A549 (cell line): ENCODE data around the gene GFOD2. TPM values are rescaled to one million over a fixed set of nuclear protein-coding genes. Genes with fewer than 3 reads are reported as not detected.

Experiments used
- ATAC-seq, 2 experiments: fragments of 200-7000 bp in 1 of 2; fragments of >200 bp in 1 of 2; cut with Nextera tagmentation in 1 of 2; cut with Tn5 transposase in 1 of 2; 3 replicates each; pipeline versions ENCODE4 v1.8.0 to v1.9.1; 2018 to 2020; ENCODE audit warnings: mild to moderate bottlenecking in 1 of 2, moderate library complexity in 1 of 2
- CTCF ChIA-PET: fragments of 300-600 bp; sonication (Branson Sonifier 250); formaldehyde crosslinking; extraction: SDS; loops from one replicate; lab custom pipeline; 2021; ENCODE audit warnings: antibody characterized with exemption, inconsistent platforms; lab: Yijun Ruan, JAX
- POLR2A ChIA-PET: fragments of 350-600 bp; formaldehyde crosslinking; extraction: SDS; loops from one replicate; lab custom pipeline; 2021; ENCODE audit warnings: antibody characterized with exemption, inconsistent platforms; lab: Yijun Ruan, JAX
- DNase-seq, 2 experiments: peaks; one replicate each; pipeline versions ENCODE4 v3.0.0 to v3.0.0-alpha.2; 2011 to 2016; ENCODE audit warnings: low read depth in 1 of 2, low spot score in 1 of 2
- FAIRE-seq: peaks from 2 replicates; lab custom pipeline; 2011; peaks lifted over from hg19 to GRCh38; lab: Jason Lieb, UNC
- H3K27ac ChIP-seq, 2 experiments: fragments of >200 bp; sonication (Bioruptor Twin); formaldehyde crosslinking; 3 replicates each; pipeline ENCODE4 v1.5.1; 2016 to 2017
- H3K4me1 ChIP-seq: fragments of >200 bp; sonication (Bioruptor Twin); formaldehyde crosslinking; 3 replicates; pipeline ENCODE4 v1.6.1; 2016
- H3K4me2 ChIP-seq: fragments of >200 bp; sonication (Bioruptor Twin); formaldehyde crosslinking; 3 replicates; pipeline ENCODE4 v1.6.1; 2016
- H3K4me3 ChIP-seq: fragments of >200 bp; sonication (Bioruptor Twin); formaldehyde crosslinking; 3 replicates; pipeline ENCODE4 v1.5.1; 2016
- H3K9me3 ChIP-seq: fragments of >200 bp; sonication (Bioruptor Twin); formaldehyde crosslinking; 3 replicates; pipeline ENCODE4 v1.6.1; 2016
- CBX2 ChIP-seq: fragments of 200-600 bp; sonication (generic); IDR thresholded peaks from 2 replicates; pipeline ENCODE4 v1.6.1; 2016; ENCODE audit warnings: low read depth, mild to moderate bottlenecking, borderline replicate concordance
- CHD2 ChIP-seq: fragments of 150-350 bp; IDR thresholded peaks from 2 replicates; pipeline ENCODE4 v1.6.1; 2014; ENCODE audit warnings: low read length; ENCODE audit not compliant: partially characterized antibody
- EHF ChIP-seq: fragments of 250-450 bp; sonication (Bioruptor Pico); IDR thresholded peaks from 2 replicates; pipeline ENCODE4 v1.5.0; 2020; ENCODE audit warnings: mild to moderate bottlenecking
- EP300 ChIP-seq, 2 experiments: fragments of >200 bp; sonication (Bioruptor Twin); formaldehyde crosslinking; IDR thresholded peaks; 2 replicates in 1 of 2; 3 replicates in 1 of 2; pipeline ENCODE4 v1.6.1; 2016 to 2017
- ESRRA ChIP-seq: fragments of 150-350 bp; IDR thresholded peaks from 2 replicates; pipeline ENCODE4 v1.6.1; 2014; ENCODE audit warnings: mild to moderate bottlenecking, low read length, borderline replicate concordance
- FOSB ChIP-seq: fragments of 250-450 bp; sonication (Bioruptor Pico); IDR thresholded peaks from 2 replicates; pipeline ENCODE4 v1.5.0; 2020; ENCODE audit warnings: mild to moderate bottlenecking, moderate library complexity
- FOXS1 ChIP-seq: fragments of 250-450 bp; sonication (Bioruptor Pico); IDR thresholded peaks from 2 replicates; pipeline ENCODE4 v1.5.0; 2020; ENCODE audit warnings: mild to moderate bottlenecking, moderate library complexity
- HEYL ChIP-seq: fragments of 250-450 bp; sonication (Bioruptor Pico); IDR thresholded peaks from 2 replicates; pipeline ENCODE4 v1.8.0; 2021; ENCODE audit warnings: mild to moderate bottlenecking, moderate library complexity
- JUN ChIP-seq, 2 experiments: fragments of >200 bp; sonication (Bioruptor Twin); formaldehyde crosslinking; IDR thresholded peaks; 2 replicates in 1 of 2; 3 replicates in 1 of 2; pipeline ENCODE4 v1.6.1; 2016 to 2017
- MAFK ChIP-seq: fragments of 450-650 bp; IDR thresholded peaks from 2 replicates; pipeline ENCODE4 v1.6.1; 2014; ENCODE audit not compliant: partially characterized antibody
- MAZ ChIP-seq: fragments of 150-350 bp; IDR thresholded peaks from 2 replicates; pipeline ENCODE4 v1.6.1; 2014; ENCODE audit warnings: antibody characterized with exemption, low read depth, low read length, borderline replicate concordance
- NFE2L2 ChIP-seq: fragments of 150-350 bp; conservative IDR thresholded peaks from 2 replicates; pipeline ENCODE4 v1.6.1; 2014; ENCODE audit warnings: low read length
- NPAS2 ChIP-seq: fragments of 250-450 bp; sonication (Bioruptor Pico); IDR thresholded peaks from 2 replicates; pipeline ENCODE4 v1.8.0; 2022; ENCODE audit warnings: mild to moderate bottlenecking, moderate library complexity, borderline replicate concordance
- POLR2A ChIP-seq: IDR thresholded peaks from 2 replicates; pipeline ENCODE4 v1.6.1; 2012; ENCODE audit warnings: mild to moderate bottlenecking, low read length
- RCOR1 ChIP-seq: fragments of 150-350 bp; IDR thresholded peaks from 2 replicates; pipeline ENCODE4 v1.6.1; 2014; ENCODE audit warnings: antibody characterized with exemption, low read length, low read depth
- RNF2 ChIP-seq: fragments of 200-600 bp; sonication (generic); IDR thresholded peaks from 2 replicates; pipeline ENCODE4 v1.6.1; 2016; ENCODE audit warnings: low read depth, mild to moderate bottlenecking, antibody characterized with exemption, moderate library complexity, borderline replicate concordance
- SREBF2 ChIP-seq: fragments of 450-650 bp; IDR thresholded peaks from 2 replicates; pipeline ENCODE4 v1.6.1; 2014; ENCODE audit warnings: mild to moderate bottlenecking, moderate library complexity
- TFCP2L1 ChIP-seq: fragments of 250-450 bp; sonication (Bioruptor Pico); IDR thresholded peaks from 2 replicates; pipeline ENCODE4 v1.5.0; 2021; ENCODE audit warnings: mild to moderate bottlenecking
- USF2 ChIP-seq: fragments of 450-650 bp; IDR thresholded peaks from 2 replicates; pipeline ENCODE4 v1.6.1; 2014; ENCODE audit warnings: antibody characterized with exemption
- ZC3H11A ChIP-seq: fragments of 450-650 bp; IDR thresholded peaks from 2 replicates; pipeline ENCODE4 v1.6.1; 2014; ENCODE audit warnings: antibody characterized with exemption, mild to moderate bottlenecking
- ZFP36 ChIP-seq: fragments of 450-650 bp; IDR thresholded peaks from 2 replicates; pipeline ENCODE4 v1.6.1; 2014; ENCODE audit warnings: borderline replicate concordance; ENCODE audit not compliant: partially characterized antibody
- ZNF302 ChIP-seq: fragments of 250-450 bp; sonication (Bioruptor Pico); IDR thresholded peaks from 2 replicates; pipeline ENCODE4 v1.9.0; 2021; ENCODE audit warnings: inconsistent platforms, mild to moderate bottlenecking, moderate library complexity
- WGBS: methylation state at CpG from one replicate; pipeline ENCODE4 v1.1.6; 2017; ENCODE audit errors: missing lambda C conversion rate; 5-methylcytosine and 5-hydroxymethylcytosine counted together
- polyA plus RNA-seq, 4 experiments: library from polyadenylated mRNA; depleted of rRNA in 3 of 4; stranded (reverse); fragments of >200 nt; fragmentation: RNase III in 1 of 4; extraction: RNeasy Plus Mini Kit Qiagen cat#74134 plus additional on column Dnase treatment in 1 of 4; gene quantifications; 2 replicates in 3 of 4; 3 replicates in 1 of 4; pipeline ENCODE4 v1.2.3, GENCODE V29; 2011 to 2017
- TF ChIP-seq, protein P1 (sequence below): fragments of 250-450 bp; sonication (Bioruptor Pico); IDR thresholded peaks from 2 replicates; pipeline ENCODE4 v1.5.0; 2021; ENCODE audit warnings: mild to moderate bottlenecking, moderate library complexity, borderline replicate concordance
- TF ChIP-seq, protein P2 (sequence below): fragments of 250-450 bp; sonication (Bioruptor Pico); IDR thresholded peaks from 2 replicates; pipeline ENCODE4 v1.5.0; 2020; ENCODE audit warnings: low read depth, mild to moderate bottlenecking, moderate library complexity
- TF ChIP-seq, protein P3 (sequence below): IDR thresholded peaks from 2 replicates; pipeline ENCODE4 v1.6.1; 2012

Gene GFOD2
- polyA plus RNA-seq, 2 of the 4 experiments (the other 2 are of a cell fraction), result 10.3 to 16.4 TPM

DNA sequence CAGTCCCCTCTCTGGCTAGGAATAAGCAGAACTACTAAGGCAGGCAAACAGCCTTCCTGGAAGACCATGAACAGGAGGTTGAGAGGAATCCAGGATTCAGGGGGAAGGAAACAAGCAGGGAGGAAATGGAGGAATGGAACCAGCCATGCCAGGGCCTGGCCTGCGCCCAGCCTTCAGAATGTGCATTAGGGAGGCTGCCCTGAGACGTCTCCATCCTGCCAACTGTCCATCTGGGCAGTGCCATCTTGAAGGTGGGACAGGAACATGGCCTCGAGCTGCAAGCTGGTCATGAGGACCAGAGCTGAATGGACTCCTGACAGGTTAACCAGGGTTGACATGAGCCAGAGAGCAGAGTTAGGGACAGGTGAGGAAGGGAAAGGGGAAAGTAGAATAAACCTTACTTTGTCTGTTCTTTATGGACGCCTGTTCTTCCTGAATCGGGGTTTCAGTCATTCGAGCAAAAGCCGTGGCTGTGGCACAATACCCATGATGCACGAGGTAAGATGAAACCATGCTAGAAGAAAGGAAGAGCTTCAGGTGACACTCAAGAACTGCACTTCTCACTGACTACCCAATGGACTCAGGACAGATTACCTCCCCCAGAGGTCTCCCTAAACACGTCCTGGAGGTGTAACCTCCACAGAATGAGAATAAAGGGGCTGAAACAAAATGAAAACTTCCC lies 12.1 kb upstream of the GFOD2 start:
- POLR2A ChIA-PET, result no interaction called here
- no peak for DNase-seq
- no peak for TF ChIP-seq MAZ
- no peak for TF ChIP-seq FOXS1 (CRISPR knock-in tag)
- TF ChIP-seq FOSB, result no peak
- TF ChIP-seq, protein P1, sequence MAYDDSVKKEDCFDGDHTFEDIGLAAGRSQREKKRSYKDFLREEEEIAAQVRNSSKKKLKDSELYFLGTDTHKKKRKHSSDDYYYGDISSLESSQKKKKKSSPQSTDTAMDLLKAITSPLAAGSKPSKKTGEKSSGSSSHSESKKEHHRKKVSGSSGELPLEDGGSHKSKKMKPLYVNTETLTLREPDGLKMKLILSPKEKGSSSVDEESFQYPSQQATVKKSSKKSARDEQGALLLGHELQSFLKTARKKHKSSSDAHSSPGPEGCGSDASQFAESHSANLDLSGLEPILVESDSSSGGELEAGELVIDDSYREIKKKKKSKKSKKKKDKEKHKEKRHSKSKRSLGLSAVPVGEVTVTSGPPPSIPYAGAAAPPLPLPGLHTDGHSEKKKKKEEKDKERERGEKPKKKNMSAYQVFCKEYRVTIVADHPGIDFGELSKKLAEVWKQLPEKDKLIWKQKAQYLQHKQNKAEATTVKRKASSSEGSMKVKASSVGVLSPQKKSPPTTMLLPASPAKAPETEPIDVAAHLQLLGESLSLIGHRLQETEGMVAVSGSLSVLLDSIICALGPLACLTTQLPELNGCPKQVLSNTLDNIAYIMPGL, result no peak
- no peak for TF ChIP-seq ZFP36
- no peak for TF ChIP-seq RNF2
- no peak for TF ChIP-seq CHD2
- no peak for TF ChIP-seq NFE2L2
- TF ChIP-seq POLR2A, result no peak
- TF ChIP-seq EP300 (IDR thresholded peaks at IDR 0.05), result no peak
- TF ChIP-seq, protein P2, sequence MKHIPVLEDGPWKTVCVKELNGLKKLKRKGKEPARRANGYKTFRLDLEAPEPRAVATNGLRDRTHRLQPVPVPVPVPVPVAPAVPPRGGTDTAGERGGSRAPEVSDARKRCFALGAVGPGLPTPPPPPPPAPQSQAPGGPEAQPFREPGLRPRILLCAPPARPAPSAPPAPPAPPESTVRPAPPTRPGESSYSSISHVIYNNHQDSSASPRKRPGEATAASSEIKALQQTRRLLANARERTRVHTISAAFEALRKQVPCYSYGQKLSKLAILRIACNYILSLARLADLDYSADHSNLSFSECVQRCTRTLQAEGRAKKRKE, result no peak
- no peak for TF ChIP-seq HEYL (CRISPR knock-in tag)
- TF ChIP-seq MAFK, result no peak
- no peak for TF ChIP-seq TFCP2L1 (CRISPR knock-in tag)
- no peak for TF ChIP-seq USF2
- TF ChIP-seq, all 56 proteins: peak for 0
- Histone ChIP-seq H3K27ac (no peak overlapping the region), H3K4me1 (no peaks in the 10 kb centered on the region), H3K4me3 (no peak overlapping the region), H3K9me3 (no peaks in the 10 kb centered on the region), H3K4me2 (no peak overlapping the region)
- CTCF ChIA-PET, result interaction anchor here (1.2 to 1.8 kb wide), 3 partner anchors 58 to 210 kb away, joined by 3 to 5 read pairs (median 4); partner anchors contain the start of gene CARMIL2
- WGBS, result 87% methylated on average over 9 of the region's 9 CpGs
- no peak for FAIRE-seq
- ATAC-seq, result no peak

- CTCF ChIA-PET, result interaction anchor here (0.6 kb wide), 1 partner anchor 86 kb away, joined by 3 read pairs; no protein-coding TSS in a partner anchor
- Histone ChIP-seq H3K4me2 (no peak overlapping the region), H3K27ac (no peak overlapping the region), H3K4me3 (no peak overlapping the region), H3K9me3 (no peaks in the 10 kb centered on the region), H3K4me1 (no peaks in the 10 kb centered on the region)
- POLR2A ChIA-PET, result no interaction called here
- FAIRE-seq (no peak), DNase-seq (no peak), ATAC-seq (no peak)
- TF ChIP-seq MAFK, result no peak
- no peak for TF ChIP-seq ZC3H11A
- TF ChIP-seq JUN (IDR thresholded peaks at IDR 0.05), result no peak
- no peak for TF ChIP-seq NPAS2 (CRISPR knock-in tag)
- TF ChIP-seq SREBF2, result no peak
- TF ChIP-seq ESRRA, result no peak
- no peak for TF ChIP-seq NFE2L2
- TF ChIP-seq RCOR1, result no peak
- TF ChIP-seq CBX2, result no peak
- TF ChIP-seq, protein P2, result no peak
- TF ChIP-seq, protein P3, sequence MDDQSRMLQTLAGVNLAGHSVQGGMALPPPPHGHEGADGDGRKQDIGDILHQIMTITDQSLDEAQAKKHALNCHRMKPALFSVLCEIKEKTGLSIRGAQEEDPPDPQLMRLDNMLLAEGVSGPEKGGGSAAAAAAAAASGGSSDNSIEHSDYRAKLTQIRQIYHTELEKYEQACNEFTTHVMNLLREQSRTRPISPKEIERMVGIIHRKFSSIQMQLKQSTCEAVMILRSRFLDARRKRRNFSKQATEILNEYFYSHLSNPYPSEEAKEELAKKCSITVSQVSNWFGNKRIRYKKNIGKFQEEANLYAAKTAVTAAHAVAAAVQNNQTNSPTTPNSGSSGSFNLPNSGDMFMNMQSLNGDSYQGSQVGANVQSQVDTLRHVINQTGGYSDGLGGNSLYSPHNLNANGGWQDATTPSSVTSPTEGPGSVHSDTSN, result no peak
- TF ChIP-seq EHF (CRISPR knock-in tag), result no peak
- TF ChIP-seq ZNF302 (CRISPR knock-in tag), result no peak
- WGBS, result 91% methylated on average over 6 of the region's 6 CpGs
Observed at GRCh38 chr16:67730326-67730725, 11.2 kb upstream of the GFOD2 start.
